ENCODE results near the gene NFE2L3. TPM values are rescaled to one million over a fixed set of nuclear protein-coding genes. Genes with fewer than 3 reads are reported as not detected.
"Not testable (repeated sequence)": the region's sequence is repeated elsewhere in the genome, so short reads cannot be mapped to it uniquely, and the experiment has no call there.

NFE2L3 gene
- total RNA-seq, 4 donors from 2014 or later = 2.0 to 8.4 (median 5.6) TPM

DNA sequence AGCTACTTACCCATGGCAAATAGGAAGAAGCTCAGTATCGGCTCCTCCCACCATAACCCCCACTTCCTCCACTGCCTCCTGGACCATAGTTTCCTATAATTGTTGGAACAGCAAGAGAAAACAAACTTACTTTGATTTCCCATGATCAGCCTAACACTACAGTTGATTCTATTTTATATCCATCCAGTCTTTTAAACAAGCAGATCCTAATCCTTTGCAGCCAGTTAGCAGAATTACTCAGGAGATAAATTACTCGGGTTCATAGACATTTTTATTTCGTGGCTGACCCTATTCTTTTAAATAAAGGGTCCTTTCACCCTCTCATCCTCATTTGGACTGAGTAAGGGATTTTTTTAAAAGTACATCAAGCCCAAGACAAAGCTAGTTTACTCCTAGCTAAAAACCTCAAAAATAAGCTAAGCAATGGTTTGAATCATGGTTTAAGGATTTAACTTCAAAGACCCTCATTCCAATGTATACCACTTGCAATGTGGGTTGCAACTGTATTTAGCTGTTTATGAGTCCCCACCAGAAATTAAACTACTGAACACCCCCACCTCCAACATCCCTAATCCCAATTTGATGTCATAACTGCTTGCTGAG, 40.6 kb downstream of the NFE2L3 start:
- WGBS, 2 donors = 59 to 62% methylated on average over 3 of the region's 3 CpGs
- peaks cover 13 to 66% (median 49%) of the 10 kb centered on the region in 3 donors for H3K4me1 ChIP-seq
- intact Hi-C loops (cut with DNase I) = loop anchor here (10.0 kb wide), 1 partner anchor 98 kb away; no protein-coding TSS in a partner anchor

GRCh38 chr7:26193432-26194207, 41.6 kb downstream of the NFE2L3 start:
- Histone ChIP-seq H3K9me3 (no peaks in the 10 kb centered on the region), H3K27ac (peak overlapping the region in 2 of 4 donors; percentile 7 to 20), H3K4me1 (peaks cover 15 to 74% (median 50%) of the 10 kb centered on the region in 3 donors), H3K36me3 (peaks cover 17 to 94% (median 59%) of the 10 kb centered on the region in 3 donors), H3K27me3 (no peaks in the 10 kb centered on the region), H3K4me3 (no peak overlapping the region)
- no peak for TF ChIP-seq POLR2A (IDR thresholded peaks at IDR 0.05)
- TF ChIP-seq, protein P1, sequence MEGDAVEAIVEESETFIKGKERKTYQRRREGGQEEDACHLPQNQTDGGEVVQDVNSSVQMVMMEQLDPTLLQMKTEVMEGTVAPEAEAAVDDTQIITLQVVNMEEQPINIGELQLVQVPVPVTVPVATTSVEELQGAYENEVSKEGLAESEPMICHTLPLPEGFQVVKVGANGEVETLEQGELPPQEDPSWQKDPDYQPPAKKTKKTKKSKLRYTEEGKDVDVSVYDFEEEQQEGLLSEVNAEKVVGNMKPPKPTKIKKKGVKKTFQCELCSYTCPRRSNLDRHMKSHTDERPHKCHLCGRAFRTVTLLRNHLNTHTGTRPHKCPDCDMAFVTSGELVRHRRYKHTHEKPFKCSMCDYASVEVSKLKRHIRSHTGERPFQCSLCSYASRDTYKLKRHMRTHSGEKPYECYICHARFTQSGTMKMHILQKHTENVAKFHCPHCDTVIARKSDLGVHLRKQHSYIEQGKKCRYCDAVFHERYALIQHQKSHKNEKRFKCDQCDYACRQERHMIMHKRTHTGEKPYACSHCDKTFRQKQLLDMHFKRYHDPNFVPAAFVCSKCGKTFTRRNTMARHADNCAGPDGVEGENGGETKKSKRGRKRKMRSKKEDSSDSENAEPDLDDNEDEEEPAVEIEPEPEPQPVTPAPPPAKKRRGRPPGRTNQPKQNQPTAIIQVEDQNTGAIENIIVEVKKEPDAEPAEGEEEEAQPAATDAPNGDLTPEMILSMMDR (IDR thresholded peaks at IDR 0.05) = no peak
- intact Hi-C loops (cut with DNase I) = loop anchor here (10.0 kb wide), 1 partner anchor 99 kb away; no protein-coding TSS in a partner anchor
- DNase-seq = no peak
- 70 to 72% methylated on average over 8 of the region's 8 CpGs for WGBS, 2 donors

More for the DNA sequence above, 40.6 kb downstream of the NFE2L3 start:
- Histone ChIP-seq H3K4me3 (no peak overlapping the region), H3K9me3 (no peaks in the 10 kb centered on the region), H3K27ac (no peak overlapping the region), H3K36me3 (peaks cover 18 to 100% (median 59%) of the 10 kb centered on the region in 3 donors), H3K27me3 (no peaks in the 10 kb centered on the region)
- no peak for DNase-seq
- TF ChIP-seq POLR2A (IDR thresholded peaks at IDR 0.05) = no peak
- TF ChIP-seq, protein P1 (IDR thresholded peaks at IDR 0.05) = no peak

GRCh38 chr7:26194764-26195163, 42.8 kb downstream of the NFE2L3 start:
- H3K27ac ChIP-seq, H3K4me3 ChIP-seq, H3K27me3 ChIP-seq, H3K9me3 ChIP-seq, DNase-seq: not testable (repeated sequence)
- intact Hi-C loops (cut with DNase I) = loop anchor here (10.0 kb wide), 1 partner anchor 100 kb away; no protein-coding TSS in a partner anchor
- Histone ChIP-seq H3K4me1 (peaks cover 15 to 74% (median 50%) of the 10 kb centered on the region in 3 donors), H3K36me3 (peaks cover 15 to 82% (median 49%) of the 10 kb centered on the region in 3 donors)
- 44 to 52% methylated on average over 11 of the region's 11 CpGs for WGBS, 2 donors

GRCh38 chr7:26195182-26195581, 43.2 kb downstream of the NFE2L3 start:
- Histone ChIP-seq H3K9me3 (no peaks in the 10 kb centered on the region), H3K4me3 (no peak overlapping the region), H3K27ac (peak overlapping the region in 1 of 4 donors; percentile 100), H3K4me1 (peaks cover 15 to 74% (median 50%) of the 10 kb centered on the region in 3 donors), H3K27me3 (no peaks in the 10 kb centered on the region), H3K36me3 (peaks cover 15 to 78% (median 49%) of the 10 kb centered on the region in 3 donors)
- WGBS, 2 donors = 73 to 78% methylated on average over 5 of the region's 5 CpGs
- intact Hi-C loops (cut with DNase I) = loop anchor here (10.0 kb wide), 1 partner anchor 100 kb away; no protein-coding TSS in a partner anchor
- no peak for TF ChIP-seq POLR2A (IDR thresholded peaks at IDR 0.05)
- TF ChIP-seq, protein P1 (IDR thresholded peaks at IDR 0.05) = no peak
- DNase-seq = no peak

DNA sequence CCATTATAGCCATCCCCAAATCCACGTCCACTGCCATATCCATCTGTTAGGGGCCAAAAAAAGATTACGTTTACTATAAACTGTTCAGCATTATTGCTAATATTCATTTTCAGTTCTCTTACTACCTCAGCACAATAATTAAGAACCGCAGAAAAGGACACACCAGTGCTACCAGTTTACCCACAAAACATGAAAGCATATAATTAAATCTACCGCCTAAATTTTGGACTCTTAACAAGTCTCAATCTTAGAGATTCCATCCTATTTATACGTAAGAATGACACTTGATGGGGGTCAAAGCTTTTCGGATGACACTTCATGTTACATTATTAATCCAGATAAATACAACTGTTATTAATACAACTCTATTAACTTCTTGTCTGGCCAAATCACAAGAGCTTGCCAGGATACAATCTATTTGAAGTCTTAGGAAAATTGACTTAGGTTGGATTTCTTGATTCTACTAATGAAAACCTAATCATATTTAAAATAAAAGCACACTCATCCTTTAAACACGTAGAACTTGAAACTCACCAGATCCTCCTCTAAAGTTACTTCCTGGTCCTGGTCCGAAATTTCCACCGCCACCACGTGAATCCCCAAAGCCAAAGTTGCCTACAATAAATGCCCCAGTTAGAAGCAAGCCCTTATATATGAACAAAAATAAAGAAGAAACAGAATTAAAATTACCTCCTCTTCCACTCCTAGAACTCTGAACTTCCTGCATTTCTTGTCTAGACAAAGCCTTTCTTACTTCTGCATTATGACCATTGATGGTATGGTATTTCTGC, 44.1 kb downstream of the NFE2L3 start:
- intact Hi-C loops (cut with DNase I) = loop anchor here (10.0 kb wide), 1 partner anchor 101 kb away; no protein-coding TSS in a partner anchor
- peak overlapping the region in 2 of 4 donors; percentile 4 to 91 for H3K4me3 ChIP-seq
- peak overlapping the region in 2 of 4 donors; percentile 40 to 100 for H3K27ac ChIP-seq
- no peak for DNase-seq
- TF ChIP-seq, protein P1 (IDR thresholded peaks at IDR 0.05) = no peak
- no peak for TF ChIP-seq POLR2A (IDR thresholded peaks at IDR 0.05)
- H3K36me3 ChIP-seq = peaks cover 14 to 69% (median 40%) of the 10 kb centered on the region in 3 donors
- peaks cover 15 to 73% (median 50%) of the 10 kb centered on the region in 3 donors for H3K4me1 ChIP-seq
- 38 to 43% methylated on average over 10 of the region's 10 CpGs for WGBS, 2 donors
- no peaks in the 10 kb centered on the region for H3K9me3 ChIP-seq
- H3K27me3 ChIP-seq = no peaks in the 10 kb centered on the region

Data from esophagus squamous epithelium (tissue), 5 donors.